K562 (cell line): ENCODE data around the gene COX5A. TPM values are rescaled to one million over a fixed set of nuclear protein-coding genes. Genes with fewer than 3 reads are reported as not detected.

Source experiments
- ATF6 ChIP-seq: sonication (generic); formaldehyde crosslinking; IDR thresholded peaks from 2 replicates; pipeline ENCODE4 v1.4.0; 2020; ENCODE audit warnings: mild to moderate bottlenecking, missing genetic modification reagents
- DLX4 ChIP-seq: fragments of 250-450 bp; sonication (Bioruptor Pico); IDR thresholded peaks from 2 replicates; pipeline ENCODE4 v1.6.1; 2021; ENCODE audit warnings: mild to moderate bottlenecking
- JUND ChIP-seq, 2 experiments: IDR thresholded peaks; 2 replicates in 1 of 2; 3 replicates in 1 of 2; pipeline ENCODE4 v1.6.1; 2011; ENCODE audit warnings: borderline replicate concordance in 2 of 2, low read depth in 2 of 2, low read length in 2 of 2, improper control_type of control experiment in 1 of 2, missing biosample characterization in 1 of 2, missing genetic modification characterization in 1 of 2, missing genetic modification reagents in 1 of 2
- MGA ChIP-seq: fragments of 450-650 bp; IDR thresholded peaks from 2 replicates; pipeline ENCODE4 v1.6.1; 2016; ENCODE audit warnings: mild to moderate bottlenecking, moderate library complexity
- PATZ1 ChIP-seq: fragments of 250-450 bp; sonication (Bioruptor Pico); IDR thresholded peaks from 2 replicates; pipeline ENCODE4 v1.5.0; 2020; ENCODE audit warnings: mild to moderate bottlenecking, borderline replicate concordance
- PHTF2 ChIP-seq: fragments of 250-450 bp; sonication (Bioruptor Pico); IDR thresholded peaks from 2 replicates; pipeline ENCODE4 v1.5.0; 2021; ENCODE audit warnings: mild to moderate bottlenecking
- RBBP5 ChIP-seq: fragments of 200-600 bp; sonication (generic); IDR thresholded peaks from 2 replicates; pipeline ENCODE4 v1.6.1; 2012; ENCODE audit warnings: borderline replicate concordance, mild to moderate bottlenecking, low read length, control low read depth, inconsistent platforms; ENCODE audit not compliant: insufficient read depth, poor library complexity, severe bottlenecking
- RBM39 ChIP-seq: fragments of 200-400 bp; formaldehyde crosslinking; optimal IDR thresholded peaks from 2 replicates; pipeline ENCODE3; 2018; ENCODE audit warnings: low read depth, low read length
- SMARCE1 ChIP-seq: fragments of 450-650 bp; IDR thresholded peaks from 2 replicates; pipeline ENCODE4 v1.7.1; 2016; ENCODE audit warnings: mild to moderate bottlenecking
- TBL1XR1 ChIP-seq, 2 experiments: IDR thresholded peaks; 2 replicates each; pipeline ENCODE4 v1.6.1; 2012; ENCODE audit warnings: improper control_type of control experiment in 2 of 2, low read length in 2 of 2, mild to moderate bottlenecking in 1 of 2
- ZNF780A ChIP-seq: fragments of 250-450 bp; sonication (Bioruptor Pico); IDR thresholded peaks from 2 replicates; pipeline ENCODE4 v1.5.0; 2021; ENCODE audit warnings: mild to moderate bottlenecking
- polyA plus RNA-seq, 8 experiments: library from polyadenylated mRNA; depleted of rRNA in 4 of 8; stranded (reverse) in 5 of 8; unstranded in 3 of 8; fragments of >200 nt; fragmentation: Nextera tagmentation in 2 of 8; fragmentation: Illumina TruSeq in 1 of 8; extraction: Ambion mirVana in 2 of 8; extraction: Trizol in 1 of 8; gene quantifications; 2 replicates each; pipeline versions ENCODE4 v1.2.1 to v1.2.3, GENCODE V29; 2011 to 2014; ENCODE audit warnings: inconsistent platforms in 1 of 8, missing spikeins in 1 of 8
- total RNA-seq, 7 experiments: library from RNA; depleted of rRNA in 6 of 7; stranded (reverse); fragments of >200 nt in 6 of 7; fragmentation: Illumina TruSeq in 2 of 7; extraction: Trizol in 2 of 7; gene quantifications; 2 replicates each; pipeline versions ENCODE4 v1.2.1 to v1.2.3, GENCODE V29; 2011 to 2021; ENCODE audit warnings: low replicate concordance in 1 of 7

COX5A gene
- total and polyA plus RNA-seq, 9 of the 15 experiments (the other 6 are each of a cell fraction or from before 2014, with no cell fraction given) = 86.8 to 553 (median 371) TPM

GRCh38 chr15:74954515-74954914 lies 16.6 kb upstream of the COX5A start (continued):
- peak; percentile 89 for TF ChIP-seq JUND (IDR thresholded peaks at IDR 0.05; ENCODE audit: borderline replicate concordance, low read depth, low read length)
- TF ChIP-seq JUND (tag; IDR thresholded peaks at IDR 0.05; ENCODE audit: borderline replicate concordance, low read depth, low read length) = peak; percentile 74; the same call in 1 of the 3 replicates
- no peak for TF ChIP-seq DLX4 (CRISPR knock-in tag)
- TF ChIP-seq ZNF780A (CRISPR knock-in tag) = no peak
- no peak for TF ChIP-seq ATF6 (CRISPR knock-in tag)
- peak; percentile 16 for TF ChIP-seq RBM39
- TF ChIP-seq MGA = no peak
- no peak for TF ChIP-seq PHTF2
- TF ChIP-seq RBBP5 = peak; percentile 56
- TF ChIP-seq PATZ1 (CRISPR knock-in tag) = no peak
- peak; percentile 99 for TF ChIP-seq SMARCE1
- TF ChIP-seq TBL1XR1 (IDR thresholded peaks at IDR 0.05; ENCODE audit: low read length in 2 of 2) = peak; percentile 75 to 98; a peak in 3 of 4 replicates
